NB4 (cell line): ENCODE measurements around the gene CASKIN1.

Source experiments
- MYC ChIP-seq: IDR thresholded peaks from 2 replicates; pipeline ENCODE4 v1.6.1; 2011; ENCODE audit warnings: low read depth, low read length
- POLR2A ChIP-seq: IDR thresholded peaks from 2 replicates; pipeline ENCODE4 v1.6.1; 2011; ENCODE audit warnings: mild to moderate bottlenecking; ENCODE audit not compliant: insufficient read length; ENCODE audit errors: extremely low read depth
- TF ChIP-seq, protein P1 (sequence below): IDR thresholded peaks from one replicate; pipeline ENCODE4 v1.5.1; 2012; ENCODE audit warnings: low read depth, low read length

DNA sequence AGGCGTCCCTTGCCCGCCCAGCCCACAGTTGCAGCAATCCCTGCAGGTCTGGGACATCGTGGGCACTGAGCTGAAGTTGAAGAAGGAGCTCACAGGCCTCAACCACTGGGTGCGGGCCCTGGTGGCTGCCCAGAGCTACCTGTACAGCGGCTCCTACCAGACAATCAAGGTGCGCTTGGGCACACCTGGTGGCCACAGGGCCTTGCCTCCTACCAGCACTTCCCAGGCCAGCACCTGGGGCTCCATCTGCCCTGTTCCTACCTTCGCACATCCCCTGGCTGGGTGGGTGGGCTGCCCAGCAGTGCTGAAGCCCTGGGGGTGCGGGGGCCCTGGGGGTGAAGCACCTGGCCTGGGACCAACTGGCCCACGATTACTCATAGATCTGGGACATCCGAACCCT is 21.0 kb downstream of the CASKIN1 start:
- TF ChIP-seq POLR2A (no peak), MYC (no peak)
- TF ChIP-seq, protein P1, sequence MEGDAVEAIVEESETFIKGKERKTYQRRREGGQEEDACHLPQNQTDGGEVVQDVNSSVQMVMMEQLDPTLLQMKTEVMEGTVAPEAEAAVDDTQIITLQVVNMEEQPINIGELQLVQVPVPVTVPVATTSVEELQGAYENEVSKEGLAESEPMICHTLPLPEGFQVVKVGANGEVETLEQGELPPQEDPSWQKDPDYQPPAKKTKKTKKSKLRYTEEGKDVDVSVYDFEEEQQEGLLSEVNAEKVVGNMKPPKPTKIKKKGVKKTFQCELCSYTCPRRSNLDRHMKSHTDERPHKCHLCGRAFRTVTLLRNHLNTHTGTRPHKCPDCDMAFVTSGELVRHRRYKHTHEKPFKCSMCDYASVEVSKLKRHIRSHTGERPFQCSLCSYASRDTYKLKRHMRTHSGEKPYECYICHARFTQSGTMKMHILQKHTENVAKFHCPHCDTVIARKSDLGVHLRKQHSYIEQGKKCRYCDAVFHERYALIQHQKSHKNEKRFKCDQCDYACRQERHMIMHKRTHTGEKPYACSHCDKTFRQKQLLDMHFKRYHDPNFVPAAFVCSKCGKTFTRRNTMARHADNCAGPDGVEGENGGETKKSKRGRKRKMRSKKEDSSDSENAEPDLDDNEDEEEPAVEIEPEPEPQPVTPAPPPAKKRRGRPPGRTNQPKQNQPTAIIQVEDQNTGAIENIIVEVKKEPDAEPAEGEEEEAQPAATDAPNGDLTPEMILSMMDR = no peak
